GM12892 (cell line): ENCODE measurements around the gene SLC38A9.

Experiments
- POLR2A ChIP-seq: IDR thresholded peaks from 2 replicates; pipeline ENCODE4 v1.6.1; 2011; ENCODE audit warnings: low read depth, low read length, control low read depth
- POLR2AphosphoS5 ChIP-seq: IDR thresholded peaks from 2 replicates; pipeline ENCODE4 v1.6.1; 2011; ENCODE audit warnings: low read depth, low read length, control low read depth
- TAF1 ChIP-seq: IDR thresholded peaks from 2 replicates; pipeline ENCODE4 v1.6.1; 2011; ENCODE audit warnings: low read depth, mild to moderate bottlenecking, control low read depth, low read length, borderline replicate concordance

DNA sequence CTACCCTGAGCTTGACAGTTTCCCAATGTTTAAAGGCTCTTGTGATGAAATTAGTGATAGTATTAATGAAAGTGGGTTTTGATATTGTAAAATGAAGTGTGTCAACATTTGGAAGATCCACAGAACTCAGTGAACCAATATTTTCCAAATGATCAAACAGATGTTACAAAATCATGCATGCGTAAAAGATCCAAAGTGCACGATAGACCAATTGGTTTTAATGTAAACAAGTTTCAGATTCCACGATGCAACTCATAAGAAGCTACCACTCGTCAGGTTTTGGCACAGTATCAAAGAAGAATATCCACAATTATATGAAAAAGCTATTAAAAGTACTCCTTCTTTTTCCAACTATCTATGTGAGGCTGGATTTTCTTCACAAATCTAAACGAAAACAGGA is 82.3 kb downstream of the SLC38A9 start:
- TF ChIP-seq POLR2A (no peak), POLR2AphosphoS5 (no peak), TAF1 (no peak)
